ENCODE data around the gene ANKS1A. TPM values are rescaled to one million over a fixed set of nuclear protein-coding genes. Genes with fewer than 3 reads are reported as not detected.

Gene ANKS1A
- total RNA-seq, 1 experiment from 2014 or later: 28.5 TPM

- BruUV-seq (replicated peaks): no TSS peak
- Histone ChIP-seq H3K79me2 (ENCODE audit: low read depth) (no peaks in the 10 kb centered on the region), H3K4me3 (no peak overlapping the region), H3K9me2 (ENCODE audit: insufficient read depth) (no peaks in the 10 kb centered on the region), H3K27me3 (ENCODE audit: insufficient read depth, low read depth) (no peaks in the 10 kb centered on the region), H3K9me3 (ENCODE audit: insufficient read depth, low read depth) (no peaks in the 10 kb centered on the region), H3K4me2 (no peak overlapping the region), H3K27ac (no peak overlapping the region), H2AFZ (no peak overlapping the region), H3K4me1 (replicated peaks; ENCODE audit: insufficient read depth) (no peaks in the 10 kb centered on the region), H4K20me1 (ENCODE audit: insufficient read depth) (no peaks in the 10 kb centered on the region), H3K36me3 (ENCODE audit: low read depth) (no peaks in the 10 kb centered on the region), H3F3A (ENCODE audit: insufficient read depth, low read depth) (no peaks in the 10 kb centered on the region)
- no peak for DNase-seq
- POLR2A ChIA-PET (ENCODE audit: unreplicated experiment): no interaction called here
- TF ChIP-seq EZH2 (IDR thresholded peaks at IDR 0.05; ENCODE audit: low read depth): no peak
- no peak for TF ChIP-seq CTCF (conservative IDR thresholded peaks at IDR 0.05)
- intact Hi-C loops (cut with micrococcal nuclease; ENCODE audit: unreplicated experiment): no loop called here
- CTCF ChIA-PET: no interaction called here
Measured at GRCh38 chr6:35076997-35077712, 188.1 kb downstream of the ANKS1A start.

- ChIA-PET CTCF (no interaction called here), POLR2A (ENCODE audit: unreplicated experiment) (no interaction called here)
- TF ChIP-seq CTCF (conservative IDR thresholded peaks at IDR 0.05): no peak
- no peak for TF ChIP-seq EZH2 (IDR thresholded peaks at IDR 0.05; ENCODE audit: low read depth)
- Histone ChIP-seq H3K27me3 (ENCODE audit: insufficient read depth, low read depth) (no peaks in the 10 kb centered on the region), H2AFZ (no peak overlapping the region), H3K36me3 (ENCODE audit: low read depth) (no peaks in the 10 kb centered on the region), H3K9me2 (ENCODE audit: insufficient read depth) (no peaks in the 10 kb centered on the region), H3K9me3 (ENCODE audit: insufficient read depth, low read depth) (no peaks in the 10 kb centered on the region), H3K79me2 (ENCODE audit: low read depth) (no peaks in the 10 kb centered on the region), H3K4me2 (no peak overlapping the region), H3F3A (ENCODE audit: insufficient read depth, low read depth) (no peaks in the 10 kb centered on the region), H4K20me1 (ENCODE audit: insufficient read depth) (no peaks in the 10 kb centered on the region), H3K4me1 (replicated peaks; ENCODE audit: insufficient read depth) (no peaks in the 10 kb centered on the region), H3K4me3 (no peak overlapping the region), H3K27ac (no peak overlapping the region)
- intact Hi-C loops (cut with micrococcal nuclease; ENCODE audit: unreplicated experiment): no loop called here
- no peak for DNase-seq
- no TSS peak for BruUV-seq (replicated peaks)
Measured at GRCh38 chr6:35077713-35078105, 188.7 kb downstream of the ANKS1A start.

GRCh38 chr6:35078226-35078850 is 189.3 kb downstream of the ANKS1A start:
- no peak overlapping the region for H2AFZ ChIP-seq
- no peaks in the 10 kb centered on the region for H3F3A ChIP-seq (ENCODE audit: insufficient read depth, low read depth)
- no peaks in the 10 kb centered on the region for H3K36me3 ChIP-seq (ENCODE audit: low read depth)
- no peak overlapping the region for H3K27ac ChIP-seq
- no peaks in the 10 kb centered on the region for H3K4me1 ChIP-seq (replicated peaks; ENCODE audit: insufficient read depth)
- no peaks in the 10 kb centered on the region for H3K9me3 ChIP-seq (ENCODE audit: insufficient read depth, low read depth)
- no peaks in the 10 kb centered on the region for H4K20me1 ChIP-seq (ENCODE audit: insufficient read depth)
- H3K27me3 ChIP-seq (ENCODE audit: insufficient read depth, low read depth): no peaks in the 10 kb centered on the region
- TF ChIP-seq EZH2 (IDR thresholded peaks at IDR 0.05; ENCODE audit: low read depth): no peak
- TF ChIP-seq CTCF (conservative IDR thresholded peaks at IDR 0.05): no peak
- no peak overlapping the region for H3K4me2 ChIP-seq
- H3K79me2 ChIP-seq (ENCODE audit: low read depth): no peaks in the 10 kb centered on the region
- intact Hi-C loops (cut with micrococcal nuclease; ENCODE audit: unreplicated experiment): no loop called here
- no peak for DNase-seq
- no peaks in the 10 kb centered on the region for H3K9me2 ChIP-seq (ENCODE audit: insufficient read depth)
- H3K4me3 ChIP-seq: no peak overlapping the region
- POLR2A ChIA-PET (ENCODE audit: unreplicated experiment): no interaction called here
- CTCF ChIA-PET: no interaction called here
- no TSS peak for BruUV-seq (replicated peaks)

Data from PC-9 (cell line).